ENCODE results near the gene ATP1B2. TPM values are rescaled to one million over a fixed set of nuclear protein-coding genes. Genes with fewer than 3 reads are reported as not detected.

ATP1B2 gene
- polyA plus RNA-seq (2012; rRNA removed), result 0.05 and 0.08 TPM in 2 replicates
- 0.05 and 0.12 TPM in 2 replicates for polyA plus RNA-seq (2012; cell fraction: cytosol; rRNA removed)
- 0.09 and 0.15 TPM in 2 replicates for polyA plus RNA-seq (2012; cell fraction: nucleus; rRNA removed)

- DNase-seq, result peak; percentile 95
- H3K27me3 ChIP-seq (ENCODE audit: insufficient read depth), result peaks cover 25% of the 10 kb centered on the region
- H3K4me2 ChIP-seq, result peak within 1 kb of the TSS; percentile 82
- WGBS (ENCODE audit: low lambda C conversion rate), result 15% methylated on average over 16 of the region's 34 CpGs
- H3K9me2 ChIP-seq, result no peaks in the 10 kb centered on the region
- no peaks in the 10 kb centered on the region for H3K9me3 ChIP-seq
- POLR2A ChIA-PET, result interaction anchor here (1.0 to 2.8 kb wide), 6 partner anchors 18 to 36 kb away, joined by 3 to 40 read pairs (median 4); partner anchors contain the start of genes SAT2, TP53 and WRAP53
- no peaks in the 10 kb centered on the region for H3K36me3 ChIP-seq (replicated peaks in 1 of 2; ENCODE audit: control insufficient read depth in 1 of 2, insufficient read depth in 2 of 2, low read length in 1 of 2)
- H3K4me1 ChIP-seq (ENCODE audit: control insufficient read depth in 1 of 2, insufficient read depth in 2 of 2, low read depth in 1 of 2, low read length in 1 of 2), result peaks cover 0 to 7% of the 10 kb centered on the region in 2 experiments; a peak in 1 of 4 replicates
- peak within 1 kb of the TSS; percentile 62; the same call in 1 of the 2 replicates for H2AFZ ChIP-seq (ENCODE audit: low read depth)
- H4K20me1 ChIP-seq (ENCODE audit: insufficient read depth), result no peaks in the 10 kb centered on the region
- no peak within 1 kb of the TSS for H3K27ac ChIP-seq (ENCODE audit: low read depth in 2 of 2, low read length in 1 of 2)
- no peak within 1 kb of the TSS for H3K9ac ChIP-seq
- no peaks in the 10 kb centered on the region for H3K79me2 ChIP-seq (ENCODE audit: insufficient read depth)
- no peak for TF ChIP-seq SIN3A (IDR thresholded peaks at IDR 0.05; ENCODE audit: borderline replicate concordance, low read depth, low read length)
- TF ChIP-seq FOXM1 (IDR thresholded peaks at IDR 0.05; ENCODE audit: low read depth), result no peak
- TF ChIP-seq GABPA (IDR thresholded peaks at IDR 0.05; ENCODE audit: low read depth), result no peak
- no peak for TF ChIP-seq NRF1 (IDR thresholded peaks at IDR 0.05; ENCODE audit: low read depth, low read length)
- TF ChIP-seq FOXJ3 (CRISPR knock-in tag; IDR thresholded peaks at IDR 0.05), result no peak
- TF ChIP-seq MXI1 (IDR thresholded peaks at IDR 0.05; ENCODE audit: low read depth, low read length), result no peak
- TF ChIP-seq POLR2AphosphoS5 (IDR thresholded peaks at IDR 0.05; ENCODE audit: low read depth, low read length), result no peak
- TF ChIP-seq USF1 (IDR thresholded peaks at IDR 0.05; ENCODE audit: borderline replicate concordance, low read depth), result no peak
- TF ChIP-seq CTCF (IDR thresholded peaks at IDR 0.05), result no peak
- TF ChIP-seq RFX5 (IDR thresholded peaks at IDR 0.05; ENCODE audit: low read length), result no peak
- no peak for TF ChIP-seq MAX (IDR thresholded peaks at IDR 0.05; ENCODE audit: low read depth)
- no peak for TF ChIP-seq RAD21 (IDR thresholded peaks at IDR 0.05; ENCODE audit: low read length)
- no peak for TF ChIP-seq GATA2 (CRISPR knock-in tag; IDR thresholded peaks at IDR 0.05)
- no peak for TF ChIP-seq JUND (IDR thresholded peaks at IDR 0.05)
- no peak for TF ChIP-seq SMC3 (IDR thresholded peaks at IDR 0.05; ENCODE audit: low read depth, low read length)
- TF ChIP-seq EP300 (IDR thresholded peaks at IDR 0.05; ENCODE audit: borderline replicate concordance in 1 of 2, low read depth in 1 of 2, low read length in 1 of 2), result no peak
- TF ChIP-seq TCF12 (IDR thresholded peaks at IDR 0.05), result no peak
- no peak for TF ChIP-seq ELF1 (IDR thresholded peaks at IDR 0.05)
- no peak for TF ChIP-seq TAF1 (IDR thresholded peaks at IDR 0.05; ENCODE audit: borderline replicate concordance, low read depth, low read length)
- TF ChIP-seq CHD2 (IDR thresholded peaks at IDR 0.05; ENCODE audit: low read length, partially characterized antibody), result no peak
- H3F3A ChIP-seq (replicated peaks; ENCODE audit: insufficient read depth), result no peaks in the 10 kb centered on the region
- H3K4me3 ChIP-seq (ENCODE audit: low read depth in 2 of 2, low read length in 1 of 2), result peak within 1 kb of the TSS; percentile 47 to 50
- CTCF ChIA-PET, result interaction anchor here (0.9 to 6.5 kb wide), 8 partner anchors 8 to 37 kb away, joined by 3 to 55 read pairs (median 5); partner anchors contain the start of genes FXR2, TP53 and WRAP53
These were observed at the start of gene ATP1B2 for GRCh38 chr17:7650509-7651096. ATP1B2 (plus strand) TSS chr17:7650926; CDS start chr17:7651519, 593 bp downstream.
